HCT116 (cell line): Measurements from ENCODE around the gene TNF. TPM values are rescaled to one million over a fixed set of nuclear protein-coding genes. Genes with fewer than 3 reads are reported as not detected.

Source experiments
- ATAC-seq: fragments of 200-7000 bp; cut with Tn5 transposase; 2 replicates; pipeline ENCODE4 v1.9.1; 2020; ENCODE audit warnings: mild to moderate bottlenecking, moderate library complexity
- BruUV-seq: library from RNA; stranded (reverse); fragments of 400-500 nt; replicated peaks from 2 replicates; lab custom pipeline; 2021; lab: Mats Ljungman, UMichigan
- CTCF ChIA-PET: fragments of 300-600 bp; sonication (Branson Sonifier 250); formaldehyde crosslinking; loops from one replicate; lab custom pipeline; 2021; ENCODE audit warnings: antibody characterized with exemption; lab: Charles Lee
- POLR2A ChIA-PET: fragments of 300-600, 350-600 bp; sonication (Branson Sonifier 250); formaldehyde crosslinking; loops from one replicate; lab custom pipeline; 2021; ENCODE audit warnings: antibody characterized with exemption; lab: Charles Lee
- RAD21 ChIA-PET, 2 experiments: fragments of 300-600 bp; sonication (Branson Sonifier 250); formaldehyde crosslinking; loops; one replicate each; lab custom pipeline; 2023; ENCODE audit warnings: low total read pairs in 2 of 2; ENCODE audit not compliant: uncharacterized antibody in 2 of 2, unreplicated experiment in 2 of 2, low non-redundant PET in 1 of 2; lab: Charles Lee
- DNase-seq: peaks from one replicate; pipeline ENCODE4 v3.0.0-alpha.2; 2010; ENCODE audit warnings: low read depth, low spot score
- H2AFZ ChIP-seq: fragments of 200-600 bp; shearing (Covaris generic), sonication (generic); 2 replicates; pipeline ENCODE4 v1.6.1; 2017; ENCODE audit warnings: low read depth, mixed run types, mixed read lengths, antibody characterized with exemption, low read length; ENCODE audit not compliant: poor library complexity, severe bottlenecking
- H3K27ac ChIP-seq: 2 replicates; pipeline ENCODE4 v1.5.1; 2012; ENCODE audit warnings: low read depth, low read length
- H3K27me3 ChIP-seq: fragments of 200-600 bp; sonication (generic); 2 replicates; pipeline ENCODE4 v1.6.1; 2016; ENCODE audit warnings: mixed run types, low read length, mixed read lengths; ENCODE audit not compliant: insufficient read depth
- H3K36me3 ChIP-seq, 2 experiments: fragments of 200-500 bp in 1 of 2; fragments of 200-600 bp in 1 of 2; sonication (Bioruptor generic) in 1 of 2; sonication (generic) in 1 of 2; 2 replicates each; pipeline versions ENCODE4 v1.5.1 to v1.6.1; 2014 to 2016; ENCODE audit warnings: low read length in 2 of 2, inconsistent platforms in 1 of 2, mixed read lengths in 1 of 2, mixed run types in 1 of 2; ENCODE audit not compliant: insufficient read depth in 2 of 2, control insufficient read depth in 1 of 2
- H3K4me1 ChIP-seq, 2 experiments: fragments of 200-600 bp in 1 of 2; sonication (generic) in 1 of 2; 2 replicates each; pipeline versions ENCODE4 v1.5.1 to v1.6.1; 2012 to 2017; ENCODE audit warnings: low read length in 2 of 2, inconsistent platforms in 1 of 2, mild to moderate bottlenecking in 1 of 2, mixed read lengths in 1 of 2, mixed run types in 1 of 2, moderate library complexity in 1 of 2; ENCODE audit not compliant: insufficient read depth in 2 of 2, control insufficient read depth in 1 of 2
- H3K4me2 ChIP-seq: fragments of 200-600 bp; sonication (generic); 2 replicates; pipeline ENCODE4 v1.6.1; 2017; ENCODE audit warnings: mixed run types, low read length, mixed read lengths
- H3K4me3 ChIP-seq, 2 experiments: fragments of 200-600 bp in 1 of 2; sonication (generic) in 1 of 2; replicated peaks in 1 of 2; 2 replicates each; pipeline ENCODE4 v1.5.1; 2011 to 2016; ENCODE audit warnings: low read length in 2 of 2, control low read depth in 1 of 2, low read depth in 1 of 2, mild to moderate bottlenecking in 1 of 2, mixed read lengths in 1 of 2, mixed run types in 1 of 2
- H3K79me2 ChIP-seq: fragments of 200-600 bp; sonication (generic); 2 replicates; pipeline ENCODE4 v1.6.1; 2017; ENCODE audit warnings: mild to moderate bottlenecking, mixed run types, low read length, moderate library complexity, mixed read lengths; ENCODE audit not compliant: insufficient read depth
- H3K9ac ChIP-seq: fragments of 200-600 bp; sonication (generic); 2 replicates; pipeline ENCODE4 v1.6.1; 2016; ENCODE audit warnings: low read length, mixed read lengths
- H3K9me2 ChIP-seq: fragments of 200-600 bp; sonication (generic), shearing (Covaris generic); 2 replicates; pipeline ENCODE4 v1.6.1; 2017; ENCODE audit warnings: mixed run types, mild to moderate bottlenecking, moderate library complexity; ENCODE audit not compliant: insufficient read depth
- H3K9me3 ChIP-seq, 2 experiments: fragments of 200-500 bp in 1 of 2; fragments of 200-600 bp in 1 of 2; sonication (Bioruptor generic) in 1 of 2; sonication (generic) in 1 of 2; 2 replicates each; pipeline ENCODE4 v1.6.1; 2014 to 2017; ENCODE audit warnings: low read length in 2 of 2, mixed read lengths in 2 of 2, inconsistent platforms in 1 of 2, low read depth in 1 of 2, mild to moderate bottlenecking in 1 of 2, mixed run types in 1 of 2, moderate library complexity in 1 of 2; ENCODE audit not compliant: control insufficient read depth in 1 of 2, insufficient read depth in 1 of 2
- H4K20me1 ChIP-seq: fragments of 200-600 bp; sonication (generic), shearing (Covaris generic); 2 replicates; pipeline ENCODE4 v1.6.1; 2017; ENCODE audit warnings: mixed run types, mild to moderate bottlenecking, moderate library complexity; ENCODE audit not compliant: insufficient read depth
- CBX3 ChIP-seq: IDR thresholded peaks from 2 replicates; pipeline ENCODE4 v1.6.1; 2012; ENCODE audit warnings: low read depth
- CEBPB ChIP-seq: IDR thresholded peaks from 2 replicates; pipeline ENCODE4 v1.6.1; 2012; ENCODE audit warnings: low read depth
- CTCF ChIP-seq, 3 experiments: fragments of 200-600 bp in 1 of 3; sonication (generic) in 1 of 3; IDR thresholded peaks in 2 of 3; conservative IDR thresholded peaks in 1 of 3; 2 replicates each; pipeline ENCODE4 v1.5.1; 2012 to 2017; ENCODE audit warnings: low read depth in 2 of 3, low read length in 2 of 3, antibody characterized with exemption in 1 of 3, borderline replicate concordance in 1 of 3, control low read depth in 1 of 3, mild to moderate bottlenecking in 1 of 3, mixed read lengths in 1 of 3, mixed run types in 1 of 3, moderate library complexity in 1 of 3; ENCODE audit not compliant: insufficient read depth in 1 of 3
- ELF1 ChIP-seq: IDR thresholded peaks from 2 replicates; pipeline ENCODE4 v1.6.1; 2012; ENCODE audit warnings: low read depth, borderline replicate concordance
- POLR2AphosphoS5 ChIP-seq: IDR thresholded peaks from 2 replicates; pipeline ENCODE4 v1.6.1; 2011; ENCODE audit warnings: mild to moderate bottlenecking, low read depth, low read length, moderate library complexity
- REST ChIP-seq: IDR thresholded peaks from 2 replicates; pipeline ENCODE4 v1.6.1; 2012; ENCODE audit warnings: low read depth
- SIN3A ChIP-seq: IDR thresholded peaks from 2 replicates; pipeline ENCODE4 v1.6.1; 2012; ENCODE audit warnings: low read depth
- YY1 ChIP-seq: IDR thresholded peaks from 2 replicates; pipeline ENCODE4 v1.6.1; 2011; ENCODE audit warnings: low read length, low read depth, moderate library complexity, mild to moderate bottlenecking; ENCODE audit not compliant: insufficient replicate concordance; ENCODE audit errors: extremely low read depth
- ZBTB33 ChIP-seq: IDR thresholded peaks from 2 replicates; pipeline ENCODE4 v1.6.1; 2011; ENCODE audit warnings: mild to moderate bottlenecking, low read length, moderate library complexity; ENCODE audit not compliant: insufficient replicate concordance; ENCODE audit errors: extremely low read depth
- ZFX ChIP-seq: fragments of 450-650 bp; IDR thresholded peaks from 2 replicates; pipeline ENCODE4 v1.6.1; 2017
- ZNF274 ChIP-seq: fragments of 200-500 bp; sonication (Bioruptor generic); IDR thresholded peaks from 2 replicates; pipeline ENCODE4 v1.6.1; 2014; ENCODE audit warnings: mild to moderate bottlenecking, low read depth, low read length, inconsistent platforms
- intact Hi-C: fragments of 100-400 bp; cut with micrococcal nuclease; formaldehyde crosslinking; loops from 2 replicates; pipeline ENCODE4 v1.10.0; 2022
- total RNA-seq: library from RNA; stranded (reverse); gene quantifications from one replicate; pipeline ENCODE4 v1.2.1, GENCODE V29; 2021; ENCODE audit not compliant: unreplicated experiment

TNF gene
- total RNA-seq, 1 experiment from 2014 or later = 0.59 TPM

GRCh38 chr6:31617010-31617409 is 41.6 kb downstream of the TNF start:
- DNase-seq (no peak), ATAC-seq (no peak)
- no peak overlapping the region for H3K9ac ChIP-seq
- H3K9me2 ChIP-seq = no peaks in the 10 kb centered on the region
- H3K4me1 ChIP-seq = peaks cover 1 to 12% of the 10 kb centered on the region in 2 experiments; a peak in 3 of 4 replicates
- H3K79me2 ChIP-seq = peaks cover 12% of the 10 kb centered on the region
- H3K27me3 ChIP-seq = no peaks in the 10 kb centered on the region
- peaks cover 0 to 7% of the 10 kb centered on the region in 2 experiments; a peak in 2 of 4 replicates for H3K36me3 ChIP-seq
- POLR2A ChIA-PET = no interaction called here
- H3K4me2 ChIP-seq = no peak overlapping the region
- H3K9me3 ChIP-seq = no peaks in the 10 kb centered on the region
- intact Hi-C loops = no loop called here
- TF ChIP-seq ZBTB33 (no peak), CTCF (IDR thresholded peaks at IDR 0.05 in 2 of 3, conservative IDR thresholded peaks at IDR 0.05 in 1 of 3; ENCODE audit: borderline replicate concordance in 1 of 3, insufficient read depth in 1 of 3, low read depth in 2 of 3, low read length in 2 of 3) (no peak), CEBPB (no peak), SIN3A (no peak), POLR2AphosphoS5 (no peak), YY1 (no peak), ZFX (no peak), ELF1 (no peak), CBX3 (no peak), REST (no peak), ZNF274 (no peak)
- H3K27ac ChIP-seq = no peak overlapping the region
- no peaks in the 10 kb centered on the region for H4K20me1 ChIP-seq
- RAD21 ChIA-PET = no interaction called here
- H2AFZ ChIP-seq = no peak overlapping the region
- CTCF ChIA-PET = no interaction called here
- no TSS peak for BruUV-seq
- no peak overlapping the region for H3K4me3 ChIP-seq
